GM12891 (cell line): ENCODE data around the gene ADCY10.
"Not testable (repeated sequence)": the region's sequence is repeated elsewhere in the genome, so short reads cannot be mapped to it uniquely, and the experiment has no call there.

Experiments used
- DNase-seq: peaks from one replicate; pipeline ENCODE4 v3.0.0; 2011; ENCODE audit warnings: low spot score; ENCODE audit not compliant: insufficient read length
- FAIRE-seq: peaks from 2 replicates; lab custom pipeline; 2011; peaks lifted over from hg19 to GRCh38; lab: Jason Lieb, UNC
- PAX5 ChIP-seq: IDR thresholded peaks from 2 replicates; pipeline ENCODE4 v1.6.1; 2011; ENCODE audit warnings: low read length, moderate library complexity, mild to moderate bottlenecking; ENCODE audit not compliant: insufficient read depth, severe bottlenecking
- POLR2A ChIP-seq: IDR thresholded peaks from 2 replicates; pipeline ENCODE4 v1.6.1; 2011; ENCODE audit warnings: low read depth, low read length, control low read depth
- POLR2AphosphoS5 ChIP-seq: IDR thresholded peaks from 2 replicates; pipeline ENCODE4 v1.6.1; 2011; ENCODE audit warnings: low read depth, low read length, control low read depth
- POU2F2 ChIP-seq: IDR thresholded peaks from 2 replicates; pipeline ENCODE4 v1.6.1; 2011; ENCODE audit warnings: low read depth, mild to moderate bottlenecking, control low read depth, low read length, moderate library complexity
- SPI1 ChIP-seq: IDR thresholded peaks from 2 replicates; pipeline ENCODE4 v1.6.1; 2011; ENCODE audit warnings: low read depth, low read length, control low read depth
- TAF1 ChIP-seq: IDR thresholded peaks from 2 replicates; pipeline ENCODE4 v1.6.1; 2011; ENCODE audit warnings: low read depth, low read length, control low read depth

ADCY10 gene

DNA sequence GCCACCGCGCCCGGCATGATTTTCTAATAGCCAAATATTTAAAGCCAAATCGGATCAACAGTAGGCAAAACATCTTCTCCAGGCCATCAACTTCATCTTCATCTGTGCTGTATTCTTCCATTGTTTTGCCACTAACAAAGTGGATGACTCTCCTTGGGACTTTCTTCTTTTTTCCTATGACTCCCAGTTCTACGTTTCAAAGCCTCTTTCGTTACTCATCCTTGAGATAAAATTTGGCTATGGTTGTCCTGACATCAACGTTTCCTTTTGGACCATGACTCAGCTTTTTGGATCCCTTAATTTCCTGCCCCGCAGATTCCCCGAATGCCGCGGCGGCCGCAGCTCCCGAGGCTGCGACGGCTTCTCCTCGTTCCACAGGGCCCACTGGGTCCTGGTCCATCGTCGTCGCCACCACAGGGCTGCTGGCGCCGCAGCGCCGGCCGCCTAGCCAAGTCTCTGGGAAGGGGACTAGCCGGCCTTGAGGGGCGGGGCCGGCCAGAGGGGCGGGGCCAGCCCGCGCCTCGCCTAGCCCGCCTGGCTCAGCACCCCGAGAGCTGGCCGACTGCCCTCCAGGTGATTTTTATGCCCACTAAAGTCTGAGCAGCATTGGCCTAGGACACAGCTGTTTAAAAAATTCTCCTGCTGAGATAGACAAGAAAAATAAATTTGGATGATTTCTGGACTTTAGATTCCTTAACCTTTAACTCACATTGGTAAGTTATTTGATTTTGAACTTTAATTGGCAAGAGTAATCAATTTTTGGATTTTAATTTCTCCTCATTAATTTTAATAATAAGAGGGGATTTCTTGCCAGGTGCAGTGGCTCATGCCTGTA, 93.9 kb downstream of the ADCY10 start:
- DNase-seq = peak; percentile 65
- TF ChIP-seq SPI1 = no peak
- no peak for TF ChIP-seq PAX5
- no peak for TF ChIP-seq TAF1
- no peak for TF ChIP-seq POLR2A
- no peak for TF ChIP-seq POU2F2
- no peak for TF ChIP-seq POLR2AphosphoS5
- peak; percentile 80 for FAIRE-seq

- DNase-seq (no peak), FAIRE-seq (no peak)
- TF ChIP-seq SPI1 (no peak), TAF1 (no peak), POLR2AphosphoS5 (no peak)
Observed at GRCh38 chr1:167815650-167816049, 98.3 kb downstream of the ADCY10 start.

DNA sequence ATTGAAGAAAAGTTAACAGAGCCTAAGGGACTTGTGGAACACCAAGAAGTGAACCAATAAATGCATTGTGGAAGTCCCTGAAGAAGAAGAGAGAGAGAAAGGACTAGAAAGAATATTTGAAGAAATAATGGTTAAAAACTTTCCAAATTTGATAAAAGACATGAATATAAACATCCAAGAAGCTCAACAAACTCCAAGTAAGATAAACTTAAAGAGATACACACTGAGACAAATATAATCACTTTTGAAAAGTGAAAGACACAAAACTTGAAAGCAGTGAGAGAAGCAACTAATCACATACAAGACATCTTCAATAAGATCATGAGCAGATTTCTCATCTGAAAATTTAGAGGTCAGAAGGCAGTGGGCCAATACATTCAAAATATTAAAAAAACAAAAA, 101.0 kb downstream of the ADCY10 start:
- FAIRE-seq (no peak), DNase-seq (no peak)
- no peak for TF ChIP-seq POLR2A
- no peak for TF ChIP-seq POLR2AphosphoS5
- TF ChIP-seq TAF1 = no peak
- no peak for TF ChIP-seq SPI1
- no peak for TF ChIP-seq PAX5
- no peak for TF ChIP-seq POU2F2

- TF ChIP-seq POU2F2 = no peak
- TF ChIP-seq TAF1 = no peak
- TF ChIP-seq SPI1 = no peak
- no peak for TF ChIP-seq PAX5
- no peak for TF ChIP-seq POLR2AphosphoS5
- no peak for TF ChIP-seq POLR2A
- FAIRE-seq (no peak), DNase-seq (no peak)
Observed at GRCh38 chr1:167808690-167809089, 105.2 kb downstream of the ADCY10 start.

- no peak for DNase-seq
- FAIRE-seq = no peak
- TF ChIP-seq SPI1 (no peak), TAF1 (no peak), POLR2A (no peak), POLR2AphosphoS5 (no peak), PAX5 (no peak), POU2F2 (no peak)
Observed at GRCh38 chr1:167808104-167808503, 105.8 kb downstream of the ADCY10 start.

GRCh38 chr1:167806676-167807075, 107.3 kb downstream of the ADCY10 start:
- DNase-seq, FAIRE-seq: not testable (repeated sequence)

DNA sequence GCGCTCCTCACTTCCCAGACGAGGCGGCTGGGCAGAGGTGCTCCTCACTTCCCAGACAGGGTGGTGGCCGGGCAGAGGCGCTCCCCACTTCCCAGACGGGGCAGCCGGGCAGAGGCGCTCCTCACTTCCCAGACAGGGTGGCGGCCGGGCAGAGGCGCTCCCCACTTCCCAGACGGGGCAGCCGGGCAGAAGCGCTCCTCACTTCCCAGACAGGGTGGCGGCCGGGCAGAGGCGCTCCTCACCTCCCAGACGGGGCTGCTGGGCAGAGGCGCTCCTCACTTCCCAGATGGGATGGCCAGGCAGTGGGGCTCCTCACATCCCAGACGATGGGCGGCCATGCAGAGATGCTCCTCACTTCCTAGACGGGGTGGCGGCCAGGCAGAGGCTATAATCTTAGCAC, 107.7 kb downstream of the ADCY10 start:
- not testable (repeated sequence) for DNase-seq

DNA sequence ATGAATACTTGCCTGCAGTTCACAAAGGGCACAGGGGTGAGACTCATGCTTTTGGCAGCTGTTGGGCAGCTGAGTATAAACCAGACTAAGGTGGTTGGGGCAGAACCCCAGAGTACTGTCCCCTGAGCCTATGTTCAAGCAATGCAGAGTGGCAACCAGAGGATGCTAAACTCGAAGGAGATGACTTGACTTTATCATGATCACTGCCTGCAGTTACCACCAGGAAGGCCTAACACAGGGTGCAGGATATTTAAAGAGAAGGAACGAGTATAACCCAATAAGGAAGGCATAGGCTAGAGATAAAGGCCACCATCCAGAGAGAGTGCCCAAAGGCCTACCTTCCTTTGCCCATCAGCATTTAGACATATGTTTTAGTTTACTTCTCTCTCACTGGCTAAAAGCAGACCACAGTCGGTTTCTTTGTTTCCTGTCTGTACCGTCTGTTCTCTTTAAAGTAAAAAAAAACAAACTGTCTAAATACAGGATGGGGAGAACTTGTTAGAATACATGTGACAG, 108.8 kb downstream of the ADCY10 start:
- no peak for FAIRE-seq
- no peak for TF ChIP-seq POU2F2
- peak; percentile 16 for DNase-seq

More for the DNA sequence above, 107.7 kb downstream of the ADCY10 start:
- FAIRE-seq = not testable (repeated sequence)

- TF ChIP-seq POLR2AphosphoS5 (no peak), PAX5 (peak; percentile 100)
- FAIRE-seq = peak; percentile 88
- DNase-seq = peak; percentile 70
Observed at GRCh38 chr1:167803358-167804207, 110.4 kb downstream of the ADCY10 start.

GRCh38 chr1:167802235-167802634, 111.7 kb downstream of the ADCY10 start:
- FAIRE-seq = no peak
- TF ChIP-seq POU2F2 (no peak), TAF1 (no peak), SPI1 (no peak), POLR2AphosphoS5 (no peak), POLR2A (no peak), PAX5 (no peak)
- no peak for DNase-seq
